Caki2 (cell line): ENCODE results near the gene IFT122. TPM values are rescaled to one million over a fixed set of nuclear protein-coding genes. Genes with fewer than 3 reads are reported as not detected.

ENCODE experiments used
- DNase-seq: peaks from one replicate; pipeline ENCODE4 v3.0.0-alpha.2; 2015; ENCODE audit warnings: low read depth
- in situ Hi-C: cut with HindIII; loops from 2 replicates; pipeline ENCODE4 v1.10.0; 2016; ENCODE audit warnings: low sequenced_read_pairs, low pct_unique_long_range_greater_than_20kb, mixed read lengths
- total RNA-seq: library from RNA; depleted of rRNA; stranded (reverse); fragments of >200 nt; shearing (Covaris generic); gene quantifications from 2 replicates; pipeline ENCODE4 v1.2.3, GENCODE V29; 2014; ENCODE audit warnings: low replicate concordance

Gene IFT122
- total RNA-seq, 1 experiment from 2014 or later: 23.4 TPM

DNA sequence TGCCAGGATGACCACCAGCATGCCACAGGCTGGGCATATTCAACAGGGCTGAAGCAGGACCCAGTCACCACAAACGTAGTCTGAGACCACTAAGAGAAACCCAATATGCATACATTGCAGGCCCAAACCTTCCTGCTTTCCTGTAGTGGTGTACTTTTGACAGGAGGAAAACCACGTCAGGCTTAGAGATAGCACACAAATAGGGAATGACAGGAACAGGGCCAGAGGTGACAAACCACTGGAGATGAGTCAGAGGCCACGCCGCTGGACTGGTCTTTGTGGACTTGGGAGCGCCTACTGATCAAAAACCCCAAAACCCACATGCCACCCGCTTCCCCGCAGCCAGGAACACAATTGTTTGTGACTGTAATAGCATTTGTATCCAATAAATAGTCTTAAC is 8.0 kb upstream of the IFT122 start:
- in situ Hi-C loops: no loop called here
- DNase-seq: no peak

GRCh38 chr3:129432671-129433070 is 7.4 kb upstream of the IFT122 start:
- DNase-seq: peak; percentile 56

DNA sequence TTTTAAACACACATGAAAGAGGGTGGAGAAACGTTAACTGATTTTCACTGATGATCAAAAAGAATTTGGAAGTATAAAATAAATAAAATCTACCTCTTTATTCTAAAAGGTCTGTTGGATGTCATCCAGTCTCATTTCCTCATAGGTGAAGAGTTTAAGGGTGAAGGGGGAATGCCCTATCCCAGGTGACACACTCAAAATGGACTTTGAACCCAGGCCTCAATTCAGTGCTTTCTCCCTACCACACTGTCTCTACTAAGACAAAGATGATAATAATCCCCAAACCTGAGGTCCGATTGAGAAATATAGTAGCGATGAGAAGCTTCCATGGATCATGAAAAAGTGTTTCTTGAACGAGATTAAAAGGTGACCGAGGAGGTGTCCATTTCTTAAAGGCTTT is 6.5 kb upstream of the IFT122 start:
- in situ Hi-C loops: no loop called here
- DNase-seq: no peak

More at GRCh38 chr3:129432671-129433070, 7.4 kb upstream of the IFT122 start:
- in situ Hi-C loops: no loop called here

- no peak for DNase-seq
- in situ Hi-C loops: no loop called here
Measured at GRCh38 chr3:129434140-129434539, 5.9 kb upstream of the IFT122 start.

- DNase-seq: no peak
- in situ Hi-C loops: no loop called here
Measured at GRCh38 chr3:129435367-129435766, 4.7 kb upstream of the IFT122 start.

DNA sequence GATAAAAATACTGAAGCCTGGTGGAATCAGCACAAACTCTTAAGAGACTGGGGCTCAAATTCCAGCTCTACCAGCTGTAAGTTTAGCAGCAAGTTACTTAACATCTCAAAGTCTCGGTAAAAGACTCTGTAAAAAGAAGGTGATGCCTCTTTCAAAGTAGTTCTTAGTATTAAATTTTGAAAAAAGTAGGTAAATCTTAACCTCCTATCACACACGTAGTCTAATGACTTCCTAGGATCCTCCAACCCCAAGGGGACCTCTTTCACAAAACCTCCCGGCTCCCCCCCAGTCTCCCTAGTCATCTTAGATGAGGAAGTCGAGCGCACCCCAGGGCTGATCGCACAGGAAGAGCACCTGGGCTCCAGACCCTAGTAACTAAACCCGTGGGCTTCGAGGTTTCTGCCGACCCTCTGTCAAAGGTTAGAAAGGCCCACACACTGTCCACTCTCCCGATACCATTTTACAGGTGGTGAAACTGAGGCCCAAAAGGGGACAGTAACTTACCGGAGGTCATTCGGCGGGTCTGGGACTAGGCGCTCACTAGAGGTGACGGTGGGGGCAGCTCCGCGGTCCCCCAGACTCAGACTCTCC is 703 bp upstream of the IFT122 start:
- in situ Hi-C loops: no loop called here
- no peak for DNase-seq

DNA sequence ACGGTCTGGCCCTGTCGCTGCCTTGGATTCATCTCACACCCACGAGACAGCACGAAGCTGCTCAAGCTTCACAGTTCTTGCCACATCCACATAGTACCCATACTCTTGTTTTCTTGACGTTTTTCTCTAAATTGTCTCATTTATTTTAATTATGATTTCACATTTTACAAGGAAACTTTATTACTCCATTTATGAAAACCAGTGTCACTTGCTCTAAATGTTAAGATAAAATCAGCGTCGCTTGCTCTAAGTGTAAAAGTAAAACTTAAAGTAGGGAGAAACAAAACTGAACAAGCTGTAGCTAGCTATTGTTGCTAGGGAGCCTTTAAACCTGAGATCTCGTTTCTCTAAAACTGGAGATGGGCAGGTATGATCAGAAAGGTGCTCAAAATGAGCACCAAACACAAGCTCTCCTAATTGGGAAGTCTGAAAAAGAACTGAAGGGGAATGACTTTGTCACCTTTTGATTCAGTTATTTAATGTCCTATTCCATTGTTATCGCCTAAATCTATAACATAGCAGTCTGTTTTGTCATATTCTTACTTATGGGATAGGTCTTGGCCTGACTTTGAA is 680 bp downstream of the IFT122 start:
- in situ Hi-C loops: no loop called here
- no peak for DNase-seq

DNA sequence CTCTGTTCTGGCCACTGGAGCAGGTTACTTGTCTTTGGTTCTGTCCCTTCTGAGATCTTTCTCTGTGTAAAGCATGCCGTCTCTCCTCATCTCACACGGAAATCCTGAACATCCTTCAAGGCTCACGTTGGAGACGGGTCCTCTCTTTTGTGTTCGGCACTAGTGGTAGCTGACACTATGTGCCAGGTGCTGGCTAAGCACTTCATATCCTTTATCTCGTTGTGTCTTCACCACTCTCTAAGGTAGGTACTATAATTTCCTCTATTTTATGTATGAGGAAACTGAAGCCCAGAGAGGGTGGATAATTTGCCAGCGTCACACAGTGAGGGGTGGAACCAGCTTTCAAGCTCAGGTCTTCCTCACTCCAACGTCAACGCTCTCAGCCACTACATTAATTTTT is 1.2 kb downstream of the IFT122 start:
- no peak for DNase-seq
- in situ Hi-C loops: no loop called here

GRCh38 chr3:129441782-129442181 is 1.8 kb downstream of the IFT122 start:
- no peak for DNase-seq
- in situ Hi-C loops: no loop called here

- in situ Hi-C loops: no loop called here
- DNase-seq: no peak
Measured at GRCh38 chr3:129442486-129442885, 2.5 kb downstream of the IFT122 start.

- in situ Hi-C loops: no loop called here
- DNase-seq: no peak
Measured at GRCh38 chr3:129442947-129443346, 2.9 kb downstream of the IFT122 start.

- in situ Hi-C loops: no loop called here
- DNase-seq: no peak
Measured at GRCh38 chr3:129445471-129445870, 5.4 kb downstream of the IFT122 start.

- no peak for DNase-seq
- in situ Hi-C loops: no loop called here
Measured at GRCh38 chr3:129446926-129447325, 6.9 kb downstream of the IFT122 start.

DNA sequence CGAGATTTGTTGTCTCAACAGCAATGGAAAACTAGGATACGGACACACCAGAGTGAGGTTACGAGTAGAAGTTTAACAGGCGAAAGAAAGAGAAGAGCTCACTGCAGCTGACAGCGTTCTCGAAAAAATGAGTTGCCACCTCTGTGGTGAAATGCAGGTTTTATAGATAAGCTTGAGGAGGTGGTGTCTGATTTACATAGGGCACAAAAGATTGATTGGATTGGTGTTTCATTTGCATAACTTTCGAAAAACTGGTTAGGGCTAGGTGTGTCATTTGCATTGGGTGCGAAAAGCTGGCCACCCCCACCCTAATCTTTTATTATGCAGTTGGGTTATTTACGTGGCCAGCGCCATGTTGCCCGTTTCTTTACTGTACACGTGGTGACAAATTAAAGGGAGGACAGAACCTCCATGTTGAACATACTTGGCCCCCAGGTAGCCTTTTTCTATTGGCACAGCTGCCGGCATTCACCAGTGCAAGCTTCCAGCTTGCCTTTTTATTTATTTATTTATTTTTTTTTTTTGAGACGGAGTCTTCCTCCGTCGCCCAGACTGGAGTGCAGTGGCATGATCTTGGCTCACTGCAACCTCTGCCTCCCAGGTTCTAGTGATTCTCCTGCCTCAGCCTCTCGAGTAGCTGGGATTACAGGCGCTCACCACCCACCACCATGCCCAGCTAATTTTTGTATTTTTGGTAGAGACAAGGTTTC is 8.3 kb downstream of the IFT122 start:
- in situ Hi-C loops: no loop called here
- no peak for DNase-seq

- DNase-seq: no peak
Measured at GRCh38 chr3:129449279-129450115, 9.5 kb downstream of the IFT122 start.

GRCh38 chr3:129453732-129454131 is 13.7 kb downstream of the IFT122 start:
- DNase-seq: no peak
- in situ Hi-C loops: no loop called here

More at GRCh38 chr3:129449279-129450115, 9.5 kb downstream of the IFT122 start:
- in situ Hi-C loops: no loop called here

DNA sequence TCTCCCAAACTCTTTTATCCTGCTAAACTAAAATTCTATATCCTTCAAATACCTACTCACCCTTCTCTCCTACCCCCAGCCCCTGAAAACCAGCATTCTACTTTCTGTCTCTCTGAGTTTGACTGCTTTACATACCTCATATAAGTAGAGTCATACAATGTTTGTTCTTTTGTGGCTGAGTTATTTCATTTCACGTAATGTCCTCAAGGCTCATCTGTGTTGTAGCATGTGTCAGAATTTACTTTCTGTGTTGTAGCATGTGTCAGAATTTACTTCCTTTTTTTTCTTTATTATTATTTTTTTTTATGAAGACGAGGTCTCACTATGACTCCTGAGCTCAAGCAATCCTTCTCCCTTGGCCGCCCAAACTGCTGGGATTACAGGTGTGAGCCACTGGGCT is 20.1 kb downstream of the IFT122 start:
- in situ Hi-C loops: no loop called here
- no peak for DNase-seq

- DNase-seq: no peak
Measured at GRCh38 chr3:129460572-129460971, 20.5 kb downstream of the IFT122 start.

DNA sequence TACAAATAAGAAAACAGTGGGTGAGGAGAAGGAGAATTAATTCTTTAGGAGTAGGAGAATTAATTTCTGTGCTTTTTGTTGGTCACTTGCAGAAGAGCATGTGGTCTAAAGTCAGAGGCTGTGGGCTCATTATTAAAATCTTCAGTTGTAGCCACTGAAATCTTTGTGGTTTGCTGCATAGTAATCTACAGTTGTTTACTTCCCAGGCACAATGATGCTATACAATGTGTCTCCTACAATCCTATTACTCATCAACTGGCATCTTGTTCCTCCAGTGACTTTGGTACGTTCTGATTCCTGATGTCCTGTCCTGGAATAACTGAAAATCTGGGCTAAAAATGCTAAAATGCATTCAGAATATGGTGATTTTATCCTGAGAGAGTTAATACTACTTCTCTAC is 21.0 kb downstream of the IFT122 start:
- in situ Hi-C loops: no loop called here
- DNase-seq: no peak

More at GRCh38 chr3:129460572-129460971, 20.5 kb downstream of the IFT122 start:
- in situ Hi-C loops: no loop called here
